C4-2B (cell line): Measurements from ENCODE around the gene FLAD1.

Experiments
- CTCF ChIP-seq: fragments of 450-650 bp; conservative IDR thresholded peaks from 2 replicates; pipeline ENCODE4 v1.5.1; 2017; ENCODE audit warnings: mild to moderate bottlenecking
- ZFX ChIP-seq: fragments of 450-650 bp; IDR thresholded peaks from 2 replicates; pipeline ENCODE4 v1.6.1; 2017

- no peak for TF ChIP-seq CTCF
- no peak for TF ChIP-seq ZFX
Measured at GRCh38 chr1:155011437-155012025, 28.4 kb downstream of the FLAD1 start.
